ENCODE data around the gene PTCD2.

GRCh38 chr5:72302171-72302570 lies 18.0 kb upstream of the PTCD2 start:
- TF ChIP-seq RAD21 (IDR thresholded peaks at IDR 0.05; ENCODE audit: low read depth): no peak
- no peak for TF ChIP-seq POLR2A (IDR thresholded peaks at IDR 0.05; ENCODE audit: borderline replicate concordance, extremely low read depth, insufficient read depth, insufficient read length)
- no peak for TF ChIP-seq CTCF (IDR thresholded peaks at IDR 0.05 in 2 of 3, conservative IDR thresholded peaks at IDR 0.05 in 1 of 3; ENCODE audit: borderline replicate concordance in 1 of 3, insufficient read depth in 1 of 3, low read depth in 2 of 3, low read length in 2 of 3)
- no peak for TF ChIP-seq EZH2phosphoT487 (IDR thresholded peaks at IDR 0.05; ENCODE audit: borderline replicate concordance)
- no peak for TF ChIP-seq MAX (IDR thresholded peaks at IDR 0.05)
- no peak for TF ChIP-seq REST (IDR thresholded peaks at IDR 0.05; ENCODE audit: low read depth)
- no peak for TF ChIP-seq SIN3A (IDR thresholded peaks at IDR 0.05; ENCODE audit: low read depth)
- TF ChIP-seq POLR2AphosphoS5 (IDR thresholded peaks at IDR 0.05; ENCODE audit: low read depth, low read length): no peak
- no peak for TF ChIP-seq FOSL1 (IDR thresholded peaks at IDR 0.05; ENCODE audit: low read depth)
- TF ChIP-seq ATF3 (IDR thresholded peaks at IDR 0.05): no peak
- TF ChIP-seq EZH2 (IDR thresholded peaks at IDR 0.05): no peak
- TF ChIP-seq ZBTB33 (IDR thresholded peaks at IDR 0.05; ENCODE audit: extremely low read depth, insufficient replicate concordance, low read length): no peak
- TF ChIP-seq SP1 (IDR thresholded peaks at IDR 0.05; ENCODE audit: low read depth): no peak

All from HCT116 (cell line).